Mesenchymal stem cell (in vitro differentiated cells and primary cell): Measurements from ENCODE around the gene CX3CR1.

ENCODE experiments used
- DNase-seq: peaks from one replicate; pipeline ENCODE4 v3.0.0-alpha.2; 2013
- H2AFZ ChIP-seq: one replicate; pipeline ENCODE4 v1.6.1; 2013; ENCODE audit warnings: low read depth, mild to moderate bottlenecking, control low read depth, inconsistent platforms, low read length, moderate library complexity
- H2AK5ac ChIP-seq: 2 replicates; pipeline ENCODE4 v1.6.1; 2013; ENCODE audit warnings: low read length, moderate library complexity, mild to moderate bottlenecking, inconsistent platforms; ENCODE audit not compliant: severe bottlenecking
- H2BK120ac ChIP-seq: one replicate; pipeline ENCODE4 v1.6.1; 2013; ENCODE audit warnings: low read depth, mild to moderate bottlenecking, inconsistent platforms, low read length, moderate library complexity
- H2BK12ac ChIP-seq, 2 experiments: one replicate each; pipeline ENCODE4 v1.6.1; 2013; ENCODE audit warnings: inconsistent platforms in 2 of 2, low read length in 2 of 2, mild to moderate bottlenecking in 2 of 2, moderate library complexity in 2 of 2, control low read depth in 1 of 2
- H2BK15ac ChIP-seq: one replicate; pipeline ENCODE4 v1.6.1; 2013; ENCODE audit warnings: mild to moderate bottlenecking, low read depth, inconsistent platforms; ENCODE audit not compliant: poor library complexity, severe bottlenecking
- H2BK5ac ChIP-seq: 2 replicates; pipeline ENCODE4 v1.6.1; 2013; ENCODE audit warnings: low read depth, mild to moderate bottlenecking, low read length, control low read depth, inconsistent platforms; ENCODE audit not compliant: poor library complexity, severe bottlenecking
- H3K14ac ChIP-seq, 2 experiments: one replicate each; pipeline ENCODE4 v1.6.1; 2013; ENCODE audit warnings: inconsistent platforms in 2 of 2, low read length in 2 of 2, control low read depth in 1 of 2, mild to moderate bottlenecking in 1 of 2, moderate library complexity in 1 of 2
- H3K18ac ChIP-seq, 2 experiments: one replicate each; pipeline ENCODE4 v1.6.1; 2013; ENCODE audit warnings: inconsistent platforms in 2 of 2, low read length in 2 of 2, control low read depth in 1 of 2, low read depth in 1 of 2, mild to moderate bottlenecking in 1 of 2
- H3K23ac ChIP-seq, 2 experiments: one replicate each; pipeline ENCODE4 v1.6.1; 2013; ENCODE audit warnings: inconsistent platforms in 2 of 2, low read length in 2 of 2, mild to moderate bottlenecking in 2 of 2, moderate library complexity in 2 of 2, control low read depth in 1 of 2
- H3K27ac ChIP-seq: 2 replicates; pipeline ENCODE4 v1.5.1; 2013; ENCODE audit warnings: mild to moderate bottlenecking, moderate library complexity, low read length, control low read depth, inconsistent platforms; ENCODE audit not compliant: poor library complexity, severe bottlenecking
- H3K27me3 ChIP-seq, 2 experiments: 2 replicates each; pipeline versions ENCODE4 v1.6.1 to v1.7.0; 2013; ENCODE audit warnings: low read length in 2 of 2, mild to moderate bottlenecking in 2 of 2, moderate library complexity in 2 of 2, control low read depth in 1 of 2, inconsistent platforms in 1 of 2; ENCODE audit not compliant: control insufficient read depth in 1 of 2, insufficient read depth in 1 of 2
- H3K36me3 ChIP-seq, 2 experiments: 2 replicates each; pipeline versions ENCODE4 v1.6.1 to v1.7.0; 2013; ENCODE audit warnings: low read length in 2 of 2, control low read depth in 1 of 2, inconsistent platforms in 1 of 2, low read depth in 1 of 2, mild to moderate bottlenecking in 1 of 2; ENCODE audit not compliant: insufficient read depth in 2 of 2, control insufficient read depth in 1 of 2
- H3K4ac ChIP-seq, 2 experiments: one replicate each; pipeline ENCODE4 v1.6.1; 2013; ENCODE audit warnings: inconsistent platforms in 2 of 2, low read length in 2 of 2, mild to moderate bottlenecking in 2 of 2, moderate library complexity in 2 of 2, control low read depth in 1 of 2, low read depth in 1 of 2
- H3K4me1 ChIP-seq: 2 replicates; pipeline ENCODE4 v1.6.1; 2013; ENCODE audit warnings: low read depth, low read length, control low read depth; ENCODE audit not compliant: control insufficient read depth, insufficient read depth
- H3K4me2 ChIP-seq: 2 replicates; pipeline ENCODE4 v1.6.1; 2013; ENCODE audit warnings: low read length, mild to moderate bottlenecking, inconsistent platforms; ENCODE audit not compliant: poor library complexity, severe bottlenecking
- H3K4me3 ChIP-seq, 2 experiments: 2 replicates each; pipeline versions ENCODE4 v1.5.1 to v1.7.0; 2013; ENCODE audit warnings: low read length in 2 of 2, mild to moderate bottlenecking in 2 of 2, control low read depth in 1 of 2, low read depth in 1 of 2; ENCODE audit not compliant: insufficient read depth in 1 of 2
- H3K79me1 ChIP-seq: replicated peaks from 2 replicates; pipeline ENCODE4 v1.6.1; 2013; ENCODE audit warnings: mild to moderate bottlenecking, control low read depth, low read length, inconsistent platforms; ENCODE audit not compliant: poor library complexity, severe bottlenecking
- H3K9ac ChIP-seq: 2 replicates; pipeline ENCODE4 v1.7.0; 2013; ENCODE audit warnings: mild to moderate bottlenecking, low read length, moderate library complexity
- H3K9me3 ChIP-seq: 2 replicates; pipeline ENCODE4 v1.7.0; 2013; ENCODE audit warnings: mild to moderate bottlenecking, low read length; ENCODE audit not compliant: control insufficient read depth
- H4K8ac ChIP-seq: one replicate; pipeline ENCODE4 v1.6.1; 2013; ENCODE audit warnings: inconsistent platforms, mild to moderate bottlenecking, low read length, moderate library complexity
- H4K91ac ChIP-seq: one replicate; pipeline ENCODE4 v1.6.1; 2013; ENCODE audit warnings: mild to moderate bottlenecking, low read length, inconsistent platforms
- WGBS: methylation state at CpG from one replicate; pipeline ENCODE4 v1.1.7; 2013; ENCODE audit warnings: mixed read lengths; 5-methylcytosine and 5-hydroxymethylcytosine counted together

The CX3CR1 gene

GRCh38 chr3:39284457-39284881, 4.6 kb upstream of the CX3CR1 start:
- Histone ChIP-seq H3K79me1 (no peaks in the 10 kb centered on the region), H2BK5ac (no peak overlapping the region), H3K18ac (no peak overlapping the region), H3K4ac (no peak overlapping the region), H3K27ac (no peak overlapping the region), H3K4me2 (no peak overlapping the region), H3K14ac (no peak overlapping the region), H4K91ac (peak overlapping the region; percentile 73), H3K9ac (peak overlapping the region; percentile 16), H2BK12ac (no peak overlapping the region), H3K36me3 (no peaks in the 10 kb centered on the region), H3K4me1 (peaks cover 2% of the 10 kb centered on the region), H2BK120ac (no peak overlapping the region), H3K23ac (no peak overlapping the region), H3K27me3 (peaks cover 0 to 10% of the 10 kb centered on the region in 2 experiments), H4K8ac (no peak overlapping the region), H3K4me3 (no peak overlapping the region), H2AFZ (no peak overlapping the region), H2AK5ac (no peak overlapping the region), H3K9me3 (no peaks in the 10 kb centered on the region), H2BK15ac (no peak overlapping the region)
- no peak for DNase-seq
- 92% methylated on average over 3 of the region's 5 CpGs for WGBS

- Histone ChIP-seq H3K4me3 (no peak overlapping the region), H3K23ac (no peak overlapping the region), H2AK5ac (no peak overlapping the region), H3K9ac (no peak overlapping the region), H2BK12ac (no peak overlapping the region), H3K18ac (no peak overlapping the region), H3K4me2 (no peak overlapping the region), H2BK15ac (no peak overlapping the region), H3K4ac (no peak overlapping the region), H2AFZ (no peak overlapping the region), H3K14ac (no peak overlapping the region), H3K9me3 (no peaks in the 10 kb centered on the region), H3K36me3 (no peaks in the 10 kb centered on the region), H3K27me3 (peaks cover 9 to 21% of the 10 kb centered on the region in 2 experiments), H4K8ac (no peak overlapping the region), H2BK5ac (no peak overlapping the region), H4K91ac (no peak overlapping the region), H2BK120ac (no peak overlapping the region), H3K79me1 (no peaks in the 10 kb centered on the region), H3K27ac (no peak overlapping the region), H3K4me1 (peaks cover 2% of the 10 kb centered on the region)
- no peak for DNase-seq
- WGBS: 77% methylated on average over 6 of the region's 6 CpGs
Observed at GRCh38 chr3:39282057-39282456, 2.2 kb upstream of the CX3CR1 start.

GRCh38 chr3:39281533-39281932, 1.7 kb upstream of the CX3CR1 start:
- Histone ChIP-seq H2AK5ac (no peak overlapping the region), H2BK5ac (no peak overlapping the region), H3K4ac (no peak overlapping the region), H3K27ac (no peak overlapping the region), H2BK12ac (no peak overlapping the region), H2BK15ac (no peak overlapping the region), H3K79me1 (no peaks in the 10 kb centered on the region), H3K23ac (no peak overlapping the region), H3K27me3 (peaks cover 12 to 26% of the 10 kb centered on the region in 2 experiments), H3K36me3 (no peaks in the 10 kb centered on the region), H2AFZ (no peak overlapping the region), H4K8ac (no peak overlapping the region), H3K4me1 (peaks cover 2% of the 10 kb centered on the region), H3K14ac (no peak overlapping the region), H2BK120ac (no peak overlapping the region), H3K18ac (no peak overlapping the region), H3K9ac (no peak overlapping the region), H3K4me3 (no peak overlapping the region), H3K9me3 (no peaks in the 10 kb centered on the region), H4K91ac (no peak overlapping the region), H3K4me2 (no peak overlapping the region)
- 79% methylated on average over 9 of the region's 9 CpGs for WGBS
- DNase-seq: no peak

- peaks cover 2% of the 10 kb centered on the region for H3K4me1 ChIP-seq
- no peak overlapping the region for H3K23ac ChIP-seq
- no peak overlapping the region for H3K18ac ChIP-seq
- no peak for DNase-seq
- H3K4me3 ChIP-seq: no peak overlapping the region
- H2BK15ac ChIP-seq: no peak overlapping the region
- no peak overlapping the region for H3K4ac ChIP-seq
- no peak overlapping the region for H2BK12ac ChIP-seq
- H3K9me3 ChIP-seq: no peaks in the 10 kb centered on the region
- H3K79me1 ChIP-seq: no peaks in the 10 kb centered on the region
- no peak overlapping the region for H3K9ac ChIP-seq
- H3K36me3 ChIP-seq: no peaks in the 10 kb centered on the region
- H2BK120ac ChIP-seq: no peak overlapping the region
- peaks cover 19 to 35% of the 10 kb centered on the region in 2 experiments for H3K27me3 ChIP-seq
- H3K14ac ChIP-seq: no peak overlapping the region
- H2BK5ac ChIP-seq: no peak overlapping the region
- H4K8ac ChIP-seq: no peak overlapping the region
- H2AFZ ChIP-seq: no peak overlapping the region
- no peak overlapping the region for H2AK5ac ChIP-seq
- H3K4me2 ChIP-seq: no peak overlapping the region
- WGBS: 93% methylated on average over 5 of the region's 5 CpGs
- no peak overlapping the region for H3K27ac ChIP-seq
- no peak overlapping the region for H4K91ac ChIP-seq
Observed at GRCh38 chr3:39280571-39280970, 735 bp upstream of the CX3CR1 start.
